ENCODE results near the gene CPAMD8.

Gene CPAMD8

GRCh38 chr19:16872728-16873127, 153.9 kb downstream of the CPAMD8 start:
- DNase-seq (ENCODE audit: insufficient read length, low spot score) = no peak
- no peak for FAIRE-seq
- TF ChIP-seq CTCF (IDR thresholded peaks at IDR 0.05; ENCODE audit: insufficient read depth, missing control alignments) = no peak

GRCh38 chr19:16871871-16872270, 154.7 kb downstream of the CPAMD8 start:
- TF ChIP-seq CTCF (IDR thresholded peaks at IDR 0.05; ENCODE audit: insufficient read depth, missing control alignments) = no peak
- no peak for FAIRE-seq

GRCh38 chr19:16869331-16869972, 157.2 kb downstream of the CPAMD8 start:
- no peak for TF ChIP-seq CTCF (IDR thresholded peaks at IDR 0.05; ENCODE audit: insufficient read depth, missing control alignments)
- FAIRE-seq (no peak), DNase-seq (ENCODE audit: insufficient read length, low spot score) (no peak)

More at GRCh38 chr19:16871871-16872270, 154.7 kb downstream of the CPAMD8 start:
- DNase-seq (ENCODE audit: insufficient read length, low spot score) = no peak

- DNase-seq (ENCODE audit: insufficient read length, low spot score) = no peak
- FAIRE-seq = no peak
- TF ChIP-seq CTCF (IDR thresholded peaks at IDR 0.05; ENCODE audit: insufficient read depth, missing control alignments) = no peak
Measured at GRCh38 chr19:16868423-16869130, 158.0 kb downstream of the CPAMD8 start.

GRCh38 chr19:16867211-16867610, 159.4 kb downstream of the CPAMD8 start:
- no peak for TF ChIP-seq CTCF (IDR thresholded peaks at IDR 0.05; ENCODE audit: insufficient read depth, missing control alignments)
- no peak for DNase-seq (ENCODE audit: insufficient read length, low spot score)
- no peak for FAIRE-seq

GRCh38 chr19:16862826-16863415, 163.7 kb downstream of the CPAMD8 start:
- TF ChIP-seq CTCF (IDR thresholded peaks at IDR 0.05; ENCODE audit: insufficient read depth, missing control alignments) = no peak
- no peak for DNase-seq (ENCODE audit: insufficient read length, low spot score)
- FAIRE-seq = no peak

GRCh38 chr19:16861834-16862233, 164.8 kb downstream of the CPAMD8 start:
- no peak for FAIRE-seq
- no peak for TF ChIP-seq CTCF (IDR thresholded peaks at IDR 0.05; ENCODE audit: insufficient read depth, missing control alignments)
- no peak for DNase-seq (ENCODE audit: insufficient read length, low spot score)

Measured in D721Med (cell line).